Smooth muscle cell (in vitro differentiated cells): ENCODE measurements around the gene DRAP1. TPM values are rescaled to one million over a fixed set of nuclear protein-coding genes. Genes with fewer than 3 reads are reported as not detected.

Experiments
- DNase-seq: peaks from one replicate; lab custom pipeline; 2025; ENCODE audit not compliant: unreplicated experiment; lab: John Stamatoyannopoulos, UW
- H2AFZ ChIP-seq: fragments of 200-600 bp; sonication (generic); 2 replicates; pipeline ENCODE4 v1.6.0; 2016; ENCODE audit warnings: antibody characterized with exemption, low read depth, mild to moderate bottlenecking
- H3F3A ChIP-seq: fragments of 200-600 bp; sonication (generic); 2 replicates; pipeline ENCODE4 v1.6.0; 2017; ENCODE audit warnings: antibody characterized with exemption, low read depth
- H3K27ac ChIP-seq: fragments of 200-600 bp; sonication (generic); 2 replicates; pipeline ENCODE4 v1.5.1; 2016; ENCODE audit warnings: low read depth, mild to moderate bottlenecking
- H3K27me3 ChIP-seq: fragments of 200-600 bp; sonication (generic); 2 replicates; pipeline ENCODE4 v1.6.1; 2016; ENCODE audit warnings: low read depth, mild to moderate bottlenecking
- H3K36me3 ChIP-seq: fragments of 200-600 bp; sonication (generic); 2 replicates; pipeline ENCODE4 v1.5.1; 2016; ENCODE audit warnings: low read depth
- H3K4me1 ChIP-seq: fragments of 200-600 bp; sonication (generic); 2 replicates; pipeline ENCODE4 v1.5.1; 2016; ENCODE audit warnings: low read depth
- H3K4me2 ChIP-seq: fragments of 200-600 bp; sonication (generic); 2 replicates; pipeline ENCODE4 v1.6.0; 2016; ENCODE audit warnings: mild to moderate bottlenecking
- H3K4me3 ChIP-seq: fragments of 200-600 bp; sonication (generic); 2 replicates; pipeline ENCODE4 v1.5.1; 2016; ENCODE audit warnings: mild to moderate bottlenecking
- H3K79me2 ChIP-seq: fragments of 200-600 bp; sonication (generic); 2 replicates; pipeline ENCODE4 v1.6.0; 2016; ENCODE audit warnings: low read depth, mild to moderate bottlenecking
- H3K9ac ChIP-seq: fragments of 200-600 bp; sonication (generic); 2 replicates; pipeline ENCODE4 v1.6.0; 2016; ENCODE audit warnings: low read depth
- H3K9me3 ChIP-seq: fragments of 200-600 bp; sonication (generic); replicated peaks from 2 replicates; pipeline ENCODE4 v1.5.1; 2016; ENCODE audit warnings: low read depth
- H4K20me1 ChIP-seq: fragments of 200-600 bp; sonication (generic); 2 replicates; pipeline ENCODE4 v1.6.0; 2016; ENCODE audit warnings: low read depth
- WGBS: methylation state at CpG from one replicate; pipeline ENCODE4 v1.1.7; 2016; ENCODE audit warnings: low lambda C conversion rate; 5-methylcytosine and 5-hydroxymethylcytosine counted together
- polyA plus RNA-seq: library from polyadenylated mRNA; unstranded; fragments of >200 nt; fragmentation: Nextera tagmentation; extraction: Ambion mirVana; gene quantifications from 2 replicates; pipeline ENCODE4 v1.2.1, GENCODE V29; 2016
- total RNA-seq: library from RNA; depleted of rRNA; stranded (reverse); fragments of >200 nt; gene quantifications from 2 replicates; pipeline ENCODE4 v1.2.3, GENCODE V29; 2014
- TF ChIP-seq, protein P1 (sequence below): fragments of 200-600 bp; sonication (generic); IDR thresholded peaks from 2 replicates; pipeline ENCODE4 v1.5.1; 2017; ENCODE audit warnings: borderline replicate concordance, mild to moderate bottlenecking, antibody characterized with exemption; ENCODE audit not compliant: insufficient read depth, poor library complexity, severe bottlenecking

DRAP1 gene
- total and polyA plus RNA-seq, 2 experiments from 2014 or later, result 79.3 to 278 TPM

DNA sequence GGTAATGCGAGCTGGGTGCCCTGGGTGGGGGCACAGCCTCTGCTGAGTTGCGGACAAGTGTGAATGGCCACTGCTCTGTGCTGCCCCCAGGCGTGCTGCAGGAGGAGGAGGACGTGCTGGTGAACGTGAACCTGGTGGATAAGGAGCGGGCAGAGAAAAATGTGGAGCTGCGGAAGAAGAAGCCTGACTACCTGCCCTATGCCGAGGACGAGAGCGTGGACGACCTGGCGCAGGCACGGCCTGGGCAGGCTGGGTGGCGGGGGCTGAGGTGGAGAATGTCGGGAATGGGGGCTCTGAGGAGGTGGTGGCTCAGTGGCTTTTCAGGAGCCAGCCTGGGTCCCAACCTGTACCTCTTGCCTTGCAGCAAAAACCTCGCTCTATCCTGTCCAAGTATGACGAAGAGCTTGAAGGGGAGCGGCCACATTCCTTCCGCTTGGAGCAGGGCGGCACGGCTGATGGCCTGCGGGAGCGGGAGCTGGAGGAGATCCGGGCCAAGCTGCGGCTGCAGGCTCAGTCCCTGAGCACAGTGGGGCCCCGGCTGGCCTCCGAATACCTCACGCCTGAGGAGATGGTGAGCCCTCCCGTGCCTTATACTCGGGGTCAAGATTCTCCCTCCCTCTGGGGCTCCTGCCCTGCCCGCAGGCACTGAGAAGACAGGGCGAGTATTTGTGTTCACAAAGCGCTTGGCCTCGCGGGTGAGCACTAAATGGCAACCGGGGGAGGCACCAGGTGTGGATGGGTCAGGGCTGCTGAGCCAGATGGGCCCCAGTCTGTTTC is 46.9 kb downstream of the DRAP1 start:
- peaks cover 7% of the 10 kb centered on the region for H4K20me1 ChIP-seq
- 97% methylated on average over 32 of the region's 36 CpGs for WGBS
- no peak overlapping the region for H2AFZ ChIP-seq
- no peak overlapping the region for H3K27ac ChIP-seq
- H3K9me3 ChIP-seq, result no peaks in the 10 kb centered on the region
- H3K9ac ChIP-seq, result no peak overlapping the region
- TF ChIP-seq, protein P1, sequence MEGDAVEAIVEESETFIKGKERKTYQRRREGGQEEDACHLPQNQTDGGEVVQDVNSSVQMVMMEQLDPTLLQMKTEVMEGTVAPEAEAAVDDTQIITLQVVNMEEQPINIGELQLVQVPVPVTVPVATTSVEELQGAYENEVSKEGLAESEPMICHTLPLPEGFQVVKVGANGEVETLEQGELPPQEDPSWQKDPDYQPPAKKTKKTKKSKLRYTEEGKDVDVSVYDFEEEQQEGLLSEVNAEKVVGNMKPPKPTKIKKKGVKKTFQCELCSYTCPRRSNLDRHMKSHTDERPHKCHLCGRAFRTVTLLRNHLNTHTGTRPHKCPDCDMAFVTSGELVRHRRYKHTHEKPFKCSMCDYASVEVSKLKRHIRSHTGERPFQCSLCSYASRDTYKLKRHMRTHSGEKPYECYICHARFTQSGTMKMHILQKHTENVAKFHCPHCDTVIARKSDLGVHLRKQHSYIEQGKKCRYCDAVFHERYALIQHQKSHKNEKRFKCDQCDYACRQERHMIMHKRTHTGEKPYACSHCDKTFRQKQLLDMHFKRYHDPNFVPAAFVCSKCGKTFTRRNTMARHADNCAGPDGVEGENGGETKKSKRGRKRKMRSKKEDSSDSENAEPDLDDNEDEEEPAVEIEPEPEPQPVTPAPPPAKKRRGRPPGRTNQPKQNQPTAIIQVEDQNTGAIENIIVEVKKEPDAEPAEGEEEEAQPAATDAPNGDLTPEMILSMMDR, result no peak
- peaks cover 26% of the 10 kb centered on the region for H3K79me2 ChIP-seq
- peaks cover 12% of the 10 kb centered on the region for H3K4me1 ChIP-seq
- H3K4me2 ChIP-seq, result no peak overlapping the region
- no peak overlapping the region for H3K4me3 ChIP-seq
- H3F3A ChIP-seq, result no peaks in the 10 kb centered on the region
- no peak for DNase-seq
- no peaks in the 10 kb centered on the region for H3K36me3 ChIP-seq
- H3K27me3 ChIP-seq, result no peaks in the 10 kb centered on the region

DNA sequence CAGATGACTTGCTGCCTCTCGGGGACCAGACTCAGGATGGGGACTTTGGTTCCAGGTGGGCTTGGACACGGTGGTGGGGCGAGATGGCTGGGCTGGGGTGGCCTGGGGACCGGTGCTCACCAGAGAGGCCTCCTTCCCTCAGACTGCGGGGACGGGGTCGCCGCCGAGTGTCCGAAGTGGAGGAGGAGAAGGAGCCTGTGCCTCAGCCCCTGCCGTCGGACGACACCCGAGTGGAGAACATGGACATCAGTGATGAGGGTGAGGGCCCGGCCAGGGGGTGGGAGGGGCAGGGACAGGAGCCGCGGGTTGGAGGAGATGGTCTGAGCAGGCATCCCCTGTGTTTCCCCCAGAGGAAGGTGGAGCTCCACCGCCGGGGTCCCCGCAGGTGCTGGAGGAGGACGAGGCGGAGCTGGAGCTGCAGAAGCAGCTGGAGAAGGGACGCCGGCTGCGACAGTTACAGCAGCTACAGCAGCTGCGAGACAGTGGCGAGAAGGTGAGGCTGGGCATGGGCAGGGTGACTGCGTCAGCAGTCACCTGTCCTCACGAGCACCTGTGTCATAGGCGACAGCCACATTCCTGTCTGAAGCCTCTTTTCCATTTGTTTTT is 48.2 kb downstream of the DRAP1 start:
- H3K9me3 ChIP-seq, result no peaks in the 10 kb centered on the region
- H3K4me3 ChIP-seq, result no peak overlapping the region
- peaks cover 18% of the 10 kb centered on the region for H3K79me2 ChIP-seq
- no peaks in the 10 kb centered on the region for H3K27me3 ChIP-seq
- no peak overlapping the region for H2AFZ ChIP-seq
- DNase-seq, result no peak
- WGBS, result over 99% methylated on average over 30 of the region's 30 CpGs
- no peaks in the 10 kb centered on the region for H3K36me3 ChIP-seq
- peaks cover 4% of the 10 kb centered on the region for H4K20me1 ChIP-seq
- H3F3A ChIP-seq, result no peaks in the 10 kb centered on the region
- H3K4me2 ChIP-seq, result no peak overlapping the region
- no peak overlapping the region for H3K9ac ChIP-seq
- H3K4me1 ChIP-seq, result peaks cover 9% of the 10 kb centered on the region
- TF ChIP-seq, protein P1, result no peak
- no peak overlapping the region for H3K27ac ChIP-seq

DNA sequence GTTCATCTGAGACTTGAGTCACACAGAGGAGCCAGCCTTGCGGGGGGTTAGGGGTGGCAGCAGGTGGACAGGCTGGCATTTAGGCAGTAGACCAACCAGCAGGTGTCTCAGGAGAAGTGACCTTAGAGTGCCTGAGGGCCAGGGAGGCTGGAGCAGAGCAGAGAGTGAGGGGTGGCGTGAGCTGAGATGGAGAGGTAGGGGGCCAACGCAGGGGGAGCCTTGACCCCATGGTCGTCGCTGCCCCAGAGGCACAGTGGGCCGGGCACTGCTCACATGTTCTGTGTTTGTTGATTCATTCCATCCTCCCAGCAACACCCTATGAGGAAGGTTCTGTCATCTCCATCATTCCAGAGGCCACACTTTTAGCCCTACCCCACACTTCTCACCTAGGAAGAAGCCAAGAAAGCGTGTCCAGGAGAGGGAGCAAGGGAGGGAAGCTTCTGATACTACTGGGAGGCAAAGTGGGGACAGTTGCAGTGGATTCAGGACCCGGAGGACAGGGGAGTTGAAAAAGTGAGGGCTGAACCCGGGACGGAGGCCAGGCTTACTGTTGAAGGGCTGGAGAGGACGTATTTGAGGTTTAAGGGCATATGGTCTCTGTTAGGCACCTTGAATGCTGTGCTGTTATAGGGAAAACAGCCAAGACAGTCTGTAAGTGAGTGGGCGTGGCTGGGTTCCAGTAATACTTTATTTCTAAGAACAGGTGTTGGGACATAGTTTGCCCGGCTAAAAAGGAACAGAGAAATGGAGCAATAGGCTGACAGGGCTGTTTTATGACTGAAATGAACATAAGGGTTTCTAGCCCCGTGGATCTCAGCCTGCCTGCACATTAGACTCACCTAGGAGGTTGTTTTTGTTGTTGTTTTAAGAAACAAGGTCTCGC is 49.6 kb downstream of the DRAP1 start:
- Histone ChIP-seq H3K27me3 (no peaks in the 10 kb centered on the region), H3K27ac (no peak overlapping the region), H3K9me3 (no peaks in the 10 kb centered on the region), H3K4me1 (no peaks in the 10 kb centered on the region), H3F3A (no peaks in the 10 kb centered on the region), H3K4me2 (no peak overlapping the region), H3K4me3 (no peak overlapping the region), H3K79me2 (peaks cover 4% of the 10 kb centered on the region), H3K9ac (no peak overlapping the region), H4K20me1 (no peaks in the 10 kb centered on the region), H2AFZ (no peak overlapping the region), H3K36me3 (no peaks in the 10 kb centered on the region)
- TF ChIP-seq, protein P1, result no peak
- WGBS, result 96% methylated on average over 15 of the region's 15 CpGs
- no peak for DNase-seq

Other genes with a start within 250 kb of the DRAP1 start
- gene KAT5, start 207.2 kb upstream of the DRAP1 start, total RNA-seq, result 37.0 and 40.1 TPM in 2 replicates
- gene KAT5, start 207.2 kb upstream of the DRAP1 start, polyA plus RNA-seq, result 38.8 and 45.1 TPM in 2 replicates
- 20.9 and 30.0 TPM in 2 replicates for gene RNASEH2C, start 198.6 kb upstream of the DRAP1 start, total RNA-seq
- gene RNASEH2C, start 198.6 kb upstream of the DRAP1 start, polyA plus RNA-seq, result 51.7 and 56.8 TPM in 2 replicates
- gene AP5B1, start 138.4 kb upstream of the DRAP1 start, total RNA-seq, result 5.4 and 6.2 TPM in 2 replicates
- gene AP5B1, start 138.4 kb upstream of the DRAP1 start, polyA plus RNA-seq, result 7.7 and 11.6 TPM in 2 replicates
- gene OVOL1, start 132.4 kb upstream of the DRAP1 start, total RNA-seq, result 7.8 and 8.3 TPM in 2 replicates
- 3.1 and 16.8 TPM in 2 replicates for gene OVOL1, start 132.4 kb upstream of the DRAP1 start, polyA plus RNA-seq
- gene SNX32, start 85.5 kb upstream of the DRAP1 start, total RNA-seq, result 0.63 and 1.2 TPM in 2 replicates
- 1.1 and 3.3 TPM in 2 replicates for gene SNX32, start 85.5 kb upstream of the DRAP1 start, polyA plus RNA-seq
- 1,233 and 1,255 TPM in 2 replicates for gene CFL1, start 61.2 kb upstream of the DRAP1 start, total RNA-seq
- 3,052 and 3,080 TPM in 2 replicates for gene CFL1, start 61.2 kb upstream of the DRAP1 start, polyA plus RNA-seq
- gene MUS81, start 59.0 kb upstream of the DRAP1 start, total RNA-seq, result 21.7 and 35.1 TPM in 2 replicates
- gene MUS81, start 59.0 kb upstream of the DRAP1 start, polyA plus RNA-seq, result 39.6 and 61.1 TPM in 2 replicates
- 99.7 and 103 TPM in 2 replicates for gene EFEMP2, start 46.6 kb upstream of the DRAP1 start, total RNA-seq
- 328 and 362 TPM in 2 replicates for gene EFEMP2, start 46.6 kb upstream of the DRAP1 start, polyA plus RNA-seq
- gene CTSW, start 39.6 kb upstream of the DRAP1 start, total RNA-seq, result not detected in 2 replicates
- 0.52 TPM in 1 of 2 replicates, not detected in the other for gene CTSW, start 39.6 kb upstream of the DRAP1 start, polyA plus RNA-seq
- gene FIBP, start 31.0 kb upstream of the DRAP1 start, total RNA-seq, result 109 and 118 TPM in 2 replicates
- gene FIBP, start 31.0 kb upstream of the DRAP1 start, polyA plus RNA-seq, result 111 and 114 TPM in 2 replicates
- 15.7 and 19.5 TPM in 2 replicates for gene CCDC85B, start 28.8 kb upstream of the DRAP1 start, total RNA-seq
- 55.7 and 80.4 TPM in 2 replicates for gene CCDC85B, start 28.8 kb upstream of the DRAP1 start, polyA plus RNA-seq
- 12.5 and 15.8 TPM in 2 replicates for gene FOSL1, start 19.0 kb upstream of the DRAP1 start, total RNA-seq
- gene FOSL1, start 19.0 kb upstream of the DRAP1 start, polyA plus RNA-seq, result 26.1 and 49.8 TPM in 2 replicates
- gene C11orf68, start 364 bp upstream of the DRAP1 start, total RNA-seq, result 32.0 and 41.2 TPM in 2 replicates
- 90.8 and 99.5 TPM in 2 replicates for gene C11orf68, start 364 bp upstream of the DRAP1 start, polyA plus RNA-seq
- 0.27 TPM in 1 of 2 replicates, not detected in the other for gene TSGA10IP, start 26.1 kb downstream of the DRAP1 start, total RNA-seq
- 1.5 TPM in 2 replicates for gene TSGA10IP, start 26.1 kb downstream of the DRAP1 start, polyA plus RNA-seq
- 13.0 and 22.5 TPM in 2 replicates for gene SART1, start 42.3 kb downstream of the DRAP1 start, total RNA-seq
- 61.4 and 62.5 TPM in 2 replicates for gene SART1, start 42.3 kb downstream of the DRAP1 start, polyA plus RNA-seq
- 29.3 and 32.0 TPM in 2 replicates for gene EIF1AD, start 82.7 kb downstream of the DRAP1 start, total RNA-seq
- 26.6 and 29.3 TPM in 2 replicates for gene EIF1AD, start 82.7 kb downstream of the DRAP1 start, polyA plus RNA-seq
- gene BANF1, start 83.1 kb downstream of the DRAP1 start, total RNA-seq, result 42.9 and 61.7 TPM in 2 replicates
- 269 and 274 TPM in 2 replicates for gene BANF1, start 83.1 kb downstream of the DRAP1 start, polyA plus RNA-seq
- gene CST6, start 92.6 kb downstream of the DRAP1 start, total RNA-seq, result 54.1 and 97.0 TPM in 2 replicates
- gene CST6, start 92.6 kb downstream of the DRAP1 start, polyA plus RNA-seq, result 37.6 and 118 TPM in 2 replicates
- gene CATSPER1, start 107.1 kb downstream of the DRAP1 start, total RNA-seq, result not detected in 2 replicates
- gene CATSPER1, start 107.1 kb downstream of the DRAP1 start, polyA plus RNA-seq, result 0.55 and 1.7 TPM in 2 replicates
- gene GAL3ST3, start 129.7 kb downstream of the DRAP1 start, total RNA-seq, result 0.27 TPM in 1 of 2 replicates, not detected in the other
- 0.23 TPM in 1 of 2 replicates, not detected in the other for gene GAL3ST3, start 129.7 kb downstream of the DRAP1 start, polyA plus RNA-seq
- 104 and 125 TPM in 2 replicates for gene SF3B2, start 132.9 kb downstream of the DRAP1 start, total RNA-seq
- gene SF3B2, start 132.9 kb downstream of the DRAP1 start, polyA plus RNA-seq, result 182 and 203 TPM in 2 replicates
- 48.0 and 87.6 TPM in 2 replicates for gene PACS1, start 150.8 kb downstream of the DRAP1 start, total RNA-seq
- 139 and 140 TPM in 2 replicates for gene PACS1, start 150.8 kb downstream of the DRAP1 start, polyA plus RNA-seq